ELF-1 (cell line): Measurements from ENCODE around the gene AP1B1.

Experiments
- DNase-seq: peaks from one replicate; pipeline ENCODE4 v3.0.0-alpha.2; 2016; ENCODE audit warnings: low read depth, low spot score

The AP1B1 gene

DNA sequence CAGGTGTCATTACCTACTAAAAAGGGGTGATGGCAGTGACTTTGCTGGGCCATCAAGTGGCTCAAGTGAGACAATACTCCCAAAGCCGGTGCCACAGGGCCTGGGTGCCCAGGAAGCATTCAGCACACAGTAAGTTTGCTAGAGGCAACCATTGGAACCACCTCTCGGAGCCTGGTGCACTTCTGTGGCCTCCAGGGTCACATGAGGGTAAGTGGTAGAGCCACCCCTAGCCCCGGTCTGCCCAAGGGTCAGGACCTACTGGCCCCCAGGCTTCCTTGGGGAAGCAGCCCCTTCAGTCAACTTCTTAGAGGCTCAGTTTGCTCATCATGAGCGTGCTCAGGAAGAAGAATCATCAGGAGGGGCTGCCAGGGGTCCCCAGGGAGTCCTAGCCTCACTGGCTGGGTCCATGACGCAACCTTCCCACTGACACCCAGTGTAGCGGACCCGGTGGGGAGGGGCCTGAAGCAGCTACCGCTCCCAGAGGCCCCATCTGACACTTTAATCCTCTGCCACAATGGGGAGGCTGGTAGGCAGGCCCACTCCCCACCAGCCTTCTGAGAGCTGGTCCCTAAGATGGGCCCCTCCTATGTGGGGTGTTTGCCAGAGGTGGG is 55.4 kb downstream of the AP1B1 start:
- DNase-seq = no peak

DNA sequence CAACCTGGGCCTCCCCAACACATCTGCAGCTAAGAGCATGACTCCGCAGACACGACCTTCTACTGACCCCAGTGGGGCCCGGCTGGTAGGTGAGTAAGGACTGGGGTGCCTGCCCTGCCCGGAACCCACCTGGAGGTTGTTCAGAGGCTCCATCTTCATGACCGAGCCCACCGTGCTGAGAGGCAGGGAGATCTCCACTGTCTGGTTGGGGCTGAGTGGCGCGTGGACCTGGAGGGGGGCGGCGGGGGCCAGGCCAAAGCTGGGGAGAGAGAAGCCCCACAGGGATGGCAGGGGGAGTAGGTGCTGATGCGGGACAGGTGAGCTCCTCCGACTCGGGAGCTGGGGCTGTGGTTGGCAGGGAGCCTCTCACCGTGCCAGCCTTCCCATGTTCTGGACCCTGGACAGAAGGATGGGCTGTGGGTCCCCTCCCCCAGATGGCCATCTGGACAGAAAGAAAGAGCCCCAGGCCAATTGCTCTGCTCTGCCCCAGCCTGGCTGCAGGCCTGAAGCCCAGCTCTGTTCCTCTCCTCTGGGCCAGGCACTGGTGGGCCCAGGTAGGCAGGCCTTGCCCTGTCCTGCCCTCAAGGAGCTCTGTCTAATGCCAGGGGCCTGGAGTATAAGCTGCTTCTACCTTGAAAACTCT is 56.6 kb downstream of the AP1B1 start:
- no peak for DNase-seq

DNA sequence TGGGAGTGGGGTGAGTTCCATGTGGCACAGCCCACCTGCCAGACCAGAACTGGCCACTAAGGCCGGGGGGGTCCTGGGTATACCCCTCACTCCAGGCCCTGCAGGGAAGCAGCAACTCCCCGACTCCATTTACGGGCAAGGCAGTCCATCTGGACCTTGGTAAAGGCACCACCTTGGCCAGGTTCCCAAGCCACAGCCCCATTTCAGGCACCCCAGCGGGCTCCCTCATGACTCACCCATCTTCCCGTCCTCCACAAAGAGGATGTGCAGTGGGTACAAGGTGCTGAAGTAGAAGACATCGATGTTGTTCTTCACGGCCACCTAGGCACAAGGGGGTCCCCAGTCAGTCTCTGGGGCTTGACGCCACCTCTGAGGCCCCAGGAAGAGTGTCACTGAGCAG is 57.2 kb downstream of the AP1B1 start:
- DNase-seq = no peak

DNA sequence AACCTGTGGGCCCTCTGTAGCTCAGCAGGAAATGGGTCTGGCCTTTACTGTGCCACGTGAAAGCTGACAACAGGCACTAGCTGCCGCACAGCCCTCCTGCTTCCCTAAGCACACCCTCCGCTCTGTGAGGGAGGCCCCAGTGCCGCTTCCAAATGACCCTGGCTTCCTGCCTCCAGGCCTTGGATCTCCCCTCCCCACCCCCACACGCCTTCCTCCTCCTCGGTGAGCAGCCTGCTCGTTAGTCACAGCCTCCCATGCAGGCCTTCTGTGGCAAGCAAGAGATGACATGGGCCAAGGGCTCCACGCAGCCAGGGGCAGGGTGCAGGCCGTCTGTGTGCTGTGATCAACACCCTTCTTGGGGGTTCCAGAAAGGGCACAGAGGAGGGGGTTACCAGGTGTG is 57.6 kb downstream of the AP1B1 start:
- DNase-seq = peak; percentile 80

DNA sequence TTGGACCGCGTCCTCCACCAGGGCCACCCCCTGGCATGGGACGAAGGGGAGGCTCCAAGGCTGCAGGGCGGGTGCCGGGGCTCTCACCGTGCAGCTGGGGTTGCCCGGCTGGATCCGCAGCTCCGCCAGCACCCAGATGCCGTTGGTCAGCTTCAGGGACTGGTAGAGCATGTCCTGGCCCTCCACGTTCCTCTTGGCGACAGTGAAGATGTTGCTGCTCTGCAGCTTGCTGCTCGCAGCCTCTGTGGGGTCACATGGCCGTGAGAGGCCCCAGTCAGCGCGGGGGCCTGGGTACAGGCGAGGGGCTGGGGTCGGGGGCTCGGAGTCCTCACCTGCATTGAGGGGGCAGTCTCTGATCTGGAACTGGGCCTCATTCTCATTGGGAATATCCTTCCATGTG is 58.1 kb downstream of the AP1B1 start:
- no peak for DNase-seq

DNA sequence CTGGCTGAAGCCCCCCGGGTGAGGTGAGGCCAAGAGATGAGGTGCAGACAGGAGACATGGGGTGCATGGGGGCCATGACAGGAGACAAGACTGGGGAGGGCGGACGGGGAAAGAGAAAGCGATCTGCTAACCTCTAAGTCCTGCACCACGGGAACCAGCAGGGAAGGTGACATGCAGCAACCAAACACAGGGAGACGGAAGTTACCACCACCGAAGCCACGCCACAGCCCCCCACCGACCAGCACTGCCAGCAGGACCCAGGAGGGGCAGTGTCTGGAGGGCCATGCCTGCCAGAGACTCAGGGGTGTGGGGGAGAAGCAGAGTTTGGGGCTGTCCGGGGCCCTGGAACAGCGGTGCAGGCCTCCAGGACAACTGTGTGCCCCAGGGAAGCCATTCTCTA is 58.8 kb downstream of the AP1B1 start:
- no peak for DNase-seq

DNA sequence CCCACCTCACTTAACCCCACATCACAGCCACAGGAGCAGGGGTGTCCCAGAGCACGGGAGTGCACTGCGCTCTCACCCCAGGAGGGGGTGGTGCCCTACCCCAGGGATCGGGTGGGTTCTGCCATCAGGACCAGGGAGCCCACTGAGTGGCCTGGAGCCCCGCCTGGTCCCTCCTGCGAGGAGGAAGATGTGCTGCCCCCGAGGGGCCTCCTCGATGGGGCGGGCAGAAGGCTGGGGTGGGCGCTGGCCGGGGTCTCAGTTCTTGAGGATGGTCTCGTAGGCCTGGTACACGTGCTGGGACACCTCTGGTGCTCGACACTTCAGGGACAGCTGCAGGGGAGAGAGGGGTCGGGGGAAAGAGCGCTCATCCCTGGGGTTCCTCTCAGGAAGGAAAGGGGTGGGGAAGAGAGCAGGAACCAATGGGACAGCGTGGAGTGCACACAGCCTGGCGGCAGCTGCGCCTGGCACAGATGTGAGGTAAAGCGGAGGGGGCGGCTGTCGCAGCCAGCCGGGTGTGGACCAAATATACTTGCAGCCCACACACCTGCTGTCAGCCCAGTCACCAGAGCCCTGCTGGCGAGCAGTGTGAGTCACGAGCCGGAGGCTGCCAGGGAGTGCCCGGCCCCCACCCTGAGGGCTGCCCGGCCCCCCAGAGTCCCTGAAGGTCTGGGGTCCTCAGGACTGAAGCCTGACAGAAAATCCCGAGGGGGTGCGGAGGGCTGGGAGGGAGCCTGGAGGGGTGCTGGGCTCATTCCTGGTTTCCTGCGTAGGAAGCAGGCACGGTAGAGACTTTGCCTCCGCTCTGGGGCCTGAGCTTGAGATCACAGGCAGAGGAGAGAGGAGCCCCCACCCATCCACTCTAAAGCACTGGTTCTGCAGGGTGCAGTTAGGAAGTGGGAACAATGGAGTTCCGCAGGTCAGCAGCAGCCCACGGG is 59.5 kb downstream of the AP1B1 start:
- no peak for DNase-seq

DNA sequence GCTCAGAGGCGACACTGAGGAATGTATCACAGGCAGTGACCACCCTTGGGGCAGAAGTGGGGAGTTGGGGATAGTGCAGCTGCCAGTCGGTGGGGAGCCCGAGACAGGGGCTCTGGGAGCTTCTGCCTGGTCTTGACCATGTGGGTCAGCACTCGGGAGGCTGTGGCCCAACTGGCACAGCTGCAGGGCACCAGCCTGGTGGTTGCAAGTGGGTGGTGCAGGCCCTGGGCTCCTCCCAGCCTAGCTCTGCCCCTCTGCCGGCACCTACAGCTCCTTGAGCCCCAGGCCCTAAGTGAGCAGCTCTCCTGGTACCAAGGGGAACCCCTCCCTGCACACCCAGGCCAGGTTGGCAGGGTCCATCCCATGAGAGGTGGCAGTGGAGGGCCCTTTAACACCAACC is 60.3 kb downstream of the AP1B1 start:
- DNase-seq = no peak

DNA sequence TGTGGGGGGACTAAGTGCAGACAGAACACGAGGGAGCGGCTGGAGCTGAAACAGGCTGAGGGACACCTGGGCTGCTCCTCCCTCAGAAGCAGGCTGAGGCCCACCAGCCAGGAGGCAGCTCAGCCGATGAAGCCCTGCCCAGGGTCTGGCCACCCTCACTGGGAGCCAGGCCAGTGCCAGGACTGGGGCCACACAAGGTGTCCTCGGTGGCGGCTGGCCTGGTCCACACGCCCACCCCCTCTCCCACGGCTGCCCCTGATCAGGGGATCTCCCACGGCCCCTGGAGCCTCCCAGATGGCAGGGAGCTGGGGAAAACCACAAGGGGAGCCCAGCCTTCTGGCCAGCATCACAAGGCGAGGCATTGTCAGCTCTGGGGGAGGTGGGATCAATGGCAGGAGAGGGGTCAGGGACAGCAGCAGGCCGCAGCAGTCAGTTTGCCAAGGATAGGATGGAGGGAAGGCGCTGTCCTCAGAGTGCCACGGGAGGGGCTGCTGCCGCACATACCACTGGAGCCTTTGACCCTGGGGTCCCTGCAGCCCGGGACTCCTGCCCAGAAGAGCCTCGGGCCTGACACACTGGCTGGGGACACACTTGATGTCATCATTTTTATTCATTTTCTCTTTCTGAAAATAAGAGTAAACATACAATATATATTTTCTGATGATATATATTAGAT is 61.1 kb downstream of the AP1B1 start:
- no peak for DNase-seq

DNA sequence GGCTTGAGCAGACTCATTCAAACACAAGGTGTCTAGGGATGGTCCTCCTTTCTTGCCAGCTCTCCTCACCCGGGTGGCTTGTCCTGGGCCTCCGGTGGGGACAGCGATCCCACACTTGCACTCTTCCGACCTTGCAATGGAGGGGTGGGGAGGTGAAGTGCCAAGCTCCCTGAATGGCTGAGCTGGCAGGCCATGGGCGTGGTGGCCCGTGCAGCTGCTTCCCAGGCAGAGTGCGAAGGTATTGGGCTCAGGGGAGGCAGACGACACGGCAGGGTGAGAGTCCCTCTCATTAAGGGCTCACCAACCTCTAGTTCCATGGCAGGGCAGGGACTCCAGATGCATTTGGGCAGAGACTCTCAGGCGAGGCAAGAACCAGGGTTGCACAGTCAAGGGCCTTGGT is 61.9 kb downstream of the AP1B1 start:
- no peak for DNase-seq

DNA sequence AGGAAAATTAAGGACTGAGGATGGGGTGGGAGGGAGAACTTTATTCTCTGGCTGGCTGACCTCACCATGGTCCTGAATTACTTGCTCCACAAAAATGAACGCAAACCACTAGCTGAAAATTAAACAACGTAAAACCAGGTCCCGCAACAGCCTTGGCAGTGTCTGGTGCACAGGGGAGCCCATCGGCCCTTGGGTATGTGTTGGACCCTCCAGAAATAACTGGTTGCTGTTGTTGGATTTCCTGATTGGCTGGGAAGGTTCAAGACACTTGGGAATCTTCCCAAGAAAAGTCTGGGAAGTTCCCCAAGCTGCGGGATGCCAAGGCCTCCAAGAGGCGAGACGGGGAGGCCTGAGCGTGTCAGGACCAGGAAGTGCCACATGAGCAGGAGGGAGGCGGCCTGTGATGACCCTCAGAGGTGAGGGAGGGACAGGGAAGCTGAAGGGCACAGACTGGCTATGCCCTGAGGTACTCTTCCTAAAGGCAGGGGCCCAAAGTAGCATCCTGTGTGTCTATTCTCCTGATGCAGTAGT is 62.5 kb downstream of the AP1B1 start:
- no peak for DNase-seq

DNA sequence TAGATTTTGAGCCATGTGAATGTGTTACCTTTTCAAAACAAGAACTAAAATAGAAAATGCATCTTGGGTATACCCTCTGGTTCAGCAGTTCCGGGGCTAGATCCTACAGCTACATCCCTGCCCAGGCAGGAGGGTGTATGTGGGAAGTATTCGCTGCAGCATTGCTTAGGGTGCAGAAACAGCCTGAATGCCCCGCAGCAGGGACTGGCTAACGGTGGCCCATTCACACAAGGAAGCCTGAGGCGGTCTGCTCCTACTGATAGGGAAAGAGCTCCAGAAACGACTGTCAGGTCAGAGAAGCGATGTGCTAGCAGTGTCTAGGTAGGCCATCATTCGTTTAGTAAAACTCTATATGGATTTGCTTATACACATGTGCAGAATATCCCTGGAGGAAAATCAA is 63.0 kb downstream of the AP1B1 start:
- peak; percentile 30 for DNase-seq

DNA sequence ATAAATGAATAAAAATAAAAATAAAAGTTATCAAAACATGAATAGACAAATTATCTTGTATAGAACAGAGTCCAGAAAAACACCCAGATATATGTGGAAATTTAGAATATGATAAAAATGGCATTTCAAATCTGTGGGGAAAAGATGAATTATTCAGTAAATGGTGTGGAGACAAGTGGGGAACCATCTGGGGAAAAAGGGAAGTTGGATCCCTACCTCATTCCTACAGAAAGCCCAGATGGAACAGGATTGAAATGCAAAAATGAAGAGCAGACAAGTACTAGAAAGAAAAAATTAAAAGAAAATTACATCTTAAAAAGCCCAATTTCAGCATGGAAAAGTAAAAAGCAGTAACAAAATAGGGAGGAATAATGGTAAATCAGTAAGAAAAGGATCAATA is 64.7 kb downstream of the AP1B1 start:
- DNase-seq = no peak

DNA sequence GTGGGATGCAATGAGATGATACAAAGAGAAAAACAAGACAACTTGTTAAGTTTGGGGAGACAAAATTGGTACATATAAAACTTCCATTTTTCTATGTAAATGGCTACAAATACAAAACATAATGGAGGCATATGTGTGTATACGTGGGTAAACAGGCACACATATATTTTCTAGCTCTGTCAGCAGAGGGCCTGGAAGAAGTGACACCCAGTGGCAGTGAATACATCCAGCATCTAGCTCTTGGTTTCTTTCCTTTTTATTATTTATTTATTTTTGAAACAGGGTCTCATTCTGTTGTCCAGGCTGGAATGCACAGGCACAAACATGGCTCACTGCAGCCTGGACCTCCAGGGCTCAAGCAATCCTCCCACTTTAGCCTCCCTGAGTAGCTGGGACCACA is 67.8 kb downstream of the AP1B1 start:
- no peak for DNase-seq

DNA sequence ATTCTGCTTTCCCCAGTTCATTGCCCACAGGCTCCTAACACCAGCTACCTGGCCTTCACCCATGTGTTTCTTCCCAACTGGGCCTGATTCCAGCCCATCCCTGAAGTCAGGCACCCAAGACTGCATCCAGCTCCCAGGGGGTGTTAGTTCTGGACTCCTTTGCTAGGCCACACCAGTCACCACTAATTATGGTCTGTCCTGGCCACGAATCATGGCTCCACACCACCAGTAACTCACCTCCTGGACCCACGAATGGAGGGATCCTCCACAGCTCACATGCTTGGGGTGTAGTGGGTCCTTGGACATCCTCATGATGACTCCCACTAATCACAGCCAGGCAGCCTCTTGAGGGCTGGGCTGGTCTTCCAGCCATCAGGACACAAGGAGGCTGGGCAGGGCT is 69.3 kb downstream of the AP1B1 start:
- no peak for DNase-seq

DNA sequence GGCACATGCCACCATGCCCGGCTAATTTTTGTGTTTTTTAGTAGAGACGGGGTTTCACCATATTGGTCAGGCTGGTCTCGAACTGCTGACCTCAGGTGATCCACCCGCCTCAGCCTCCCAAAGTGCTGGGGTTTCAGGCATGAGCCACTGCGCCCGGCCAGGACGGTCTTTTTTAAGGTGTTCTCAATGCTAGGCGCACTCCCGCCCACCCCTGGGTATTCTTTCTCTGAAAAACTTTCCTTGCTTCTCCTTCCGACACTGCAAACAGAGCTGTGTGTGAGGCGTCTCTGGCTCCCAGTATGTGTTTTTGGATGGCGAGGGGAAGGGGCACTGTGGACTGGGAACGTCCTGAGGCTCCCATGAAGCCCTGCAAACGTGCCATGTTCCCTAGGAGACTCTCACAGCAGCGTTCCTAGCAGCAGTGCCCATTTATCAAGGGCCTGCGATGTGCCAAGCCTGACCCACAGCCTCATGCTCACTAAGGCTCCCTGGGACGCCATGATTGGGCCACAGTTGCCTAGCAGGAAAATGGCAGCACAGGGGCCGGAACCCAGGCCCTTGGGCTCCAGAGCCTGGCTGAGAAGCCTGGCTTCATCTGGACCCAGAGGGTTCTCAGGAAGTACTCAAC is 70.4 kb downstream of the AP1B1 start:
- no peak for DNase-seq

DNA sequence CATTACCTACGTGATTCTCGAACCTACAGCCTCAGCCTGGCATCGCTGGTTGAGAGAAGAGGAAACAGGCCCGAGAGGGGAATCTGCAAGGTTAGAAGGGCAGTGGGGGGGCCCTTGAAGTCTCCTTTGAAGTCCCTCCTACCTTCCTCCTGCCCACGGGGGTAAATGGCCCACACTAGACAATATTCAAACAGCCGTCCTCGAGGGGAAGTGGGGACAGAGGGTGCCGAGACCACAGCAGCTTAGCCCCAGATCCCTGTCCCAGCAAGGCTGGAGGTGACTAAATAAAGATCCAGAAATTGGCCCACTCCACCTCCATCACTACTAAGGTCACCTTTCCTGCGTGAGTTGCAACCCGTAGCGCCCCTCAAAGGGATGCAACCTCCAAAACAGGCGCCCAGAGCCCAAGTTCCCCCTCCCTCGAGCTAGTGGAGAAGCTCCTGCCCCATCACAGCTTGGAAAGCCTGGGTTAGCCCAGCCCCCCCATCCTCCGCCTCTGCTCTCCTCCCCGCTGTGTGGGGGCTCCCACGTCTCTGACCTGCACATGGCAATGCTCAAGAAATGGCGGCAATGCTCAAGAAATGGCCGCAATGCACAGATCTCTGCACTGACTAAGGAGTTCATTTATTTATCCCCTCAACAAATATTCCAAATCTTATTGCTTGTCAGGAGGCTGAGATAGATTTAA is 72.1 kb downstream of the AP1B1 start:
- DNase-seq = no peak

DNA sequence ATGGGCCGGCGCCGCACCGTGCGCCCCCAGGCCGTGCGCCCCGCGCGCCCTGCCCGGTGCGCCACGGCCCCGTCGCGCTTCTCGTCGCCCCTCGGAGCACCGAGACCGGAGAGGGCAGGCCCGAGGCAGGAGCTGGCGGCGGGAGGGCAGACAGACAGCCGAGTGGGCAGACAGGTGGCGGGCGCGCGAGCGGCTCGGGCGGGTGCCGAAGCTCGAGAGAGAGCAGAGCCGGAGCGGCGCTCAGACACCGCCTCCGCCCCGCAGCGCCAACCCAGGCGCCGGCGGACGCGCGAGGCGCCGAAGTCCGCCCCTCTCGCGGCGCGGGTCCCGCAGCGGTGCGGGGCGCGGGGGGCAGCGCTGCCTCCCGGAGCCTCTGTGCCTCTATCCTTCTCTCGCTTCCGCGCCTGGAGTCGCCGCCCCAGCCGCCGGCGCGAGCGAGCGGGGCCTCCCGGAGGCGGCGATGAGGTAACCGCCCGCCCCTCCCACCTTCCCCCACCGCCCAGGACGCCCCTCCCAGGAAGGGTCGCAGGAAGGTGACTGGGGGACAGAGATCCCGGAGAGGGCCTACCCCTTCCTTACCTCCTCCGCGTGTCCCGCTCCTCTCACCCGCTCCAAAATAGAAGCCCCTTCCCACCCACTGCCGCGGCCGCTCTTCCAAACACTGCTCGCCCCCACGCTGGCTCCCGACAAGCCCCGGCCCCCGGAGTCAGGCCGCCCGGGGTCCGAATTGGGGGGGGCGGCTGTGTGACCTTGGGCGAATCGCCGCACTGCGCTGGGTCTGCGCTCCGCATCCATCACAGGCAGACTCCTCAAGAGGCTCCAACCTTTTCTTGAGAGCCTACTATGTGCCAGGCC is 72.9 kb downstream of the AP1B1 start, which contains the start of gene RASL10A:
RASL10A (minus strand) TSS at position 412 of the 855 bp plus-strand sequence. CDS start 451 bp downstream, outside the sequence.
- DNase-seq = no peak

DNA sequence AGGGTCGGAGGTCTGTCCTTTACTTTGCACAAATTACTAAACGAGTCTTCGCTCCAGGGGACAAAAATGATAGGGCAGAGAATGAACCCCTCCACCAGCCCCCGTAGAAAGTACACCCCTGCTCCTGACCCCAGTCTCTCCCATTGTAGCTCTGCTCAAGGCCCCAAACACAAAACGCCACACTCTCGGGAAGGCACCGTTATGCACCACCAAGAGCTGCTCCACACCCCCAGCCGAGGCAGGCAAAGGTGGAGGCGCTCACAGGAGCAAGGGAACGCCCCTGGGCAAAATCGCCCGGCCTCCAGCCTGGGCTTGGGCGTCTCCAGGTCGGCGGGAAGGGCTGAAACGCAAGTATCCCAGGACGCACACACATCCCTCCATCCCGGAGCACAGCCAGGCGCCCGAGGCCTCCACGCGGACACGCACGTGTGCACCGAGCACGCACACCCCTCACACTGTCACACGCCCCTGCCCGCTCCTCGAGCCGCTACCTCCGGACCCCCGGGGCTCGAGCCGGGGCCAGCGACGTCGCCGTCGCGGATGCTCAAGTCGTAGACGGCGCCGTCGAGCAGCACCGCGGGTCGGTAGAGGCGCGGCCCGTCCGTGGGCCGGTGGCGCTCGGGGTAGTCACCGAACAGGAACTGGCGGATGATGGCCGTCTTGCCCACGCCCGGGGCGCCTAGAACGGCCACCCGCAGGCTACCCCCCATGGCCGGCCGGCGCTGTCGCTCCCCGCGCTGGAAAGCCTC is 73.7 kb downstream of the AP1B1 start:
- peak; percentile 71 for DNase-seq
